Chondrocyte (in vitro differentiated cells): Measurements from ENCODE around the gene EPB41L2. TPM values are rescaled to one million over a fixed set of nuclear protein-coding genes. Genes with fewer than 3 reads are reported as not detected.

ENCODE experiments used
- DNase-seq: peaks from one replicate; pipeline ENCODE4 v3.0.0; 2021; ENCODE audit warnings: mixed read lengths, low spot score
- H3K27ac Mint-ChIP-seq: one replicate; pipeline ENCODE4 v1.8.0; 2021; ENCODE audit warnings: mild to moderate bottlenecking, moderate library complexity, mixed read lengths; ENCODE audit not compliant: unreplicated experiment
- H3K27me3 Mint-ChIP-seq: 2 replicates; pipeline ENCODE4 v1.8.0; 2021; ENCODE audit warnings: low read depth, mixed read lengths
- H3K36me3 Mint-ChIP-seq: 2 replicates; pipeline ENCODE4 v1.8.0; 2021; ENCODE audit warnings: low read depth, mixed read lengths
- H3K4me1 Mint-ChIP-seq: 2 replicates; pipeline ENCODE4 v1.8.0; 2021; ENCODE audit warnings: low read depth, mild to moderate bottlenecking, mixed read lengths
- H3K4me3 Mint-ChIP-seq: one replicate; pipeline ENCODE4 v1.8.0; 2021; ENCODE audit warnings: mild to moderate bottlenecking, moderate library complexity, mixed read lengths; ENCODE audit not compliant: unreplicated experiment
- H3K9me3 Mint-ChIP-seq: 2 replicates; pipeline ENCODE4 v1.8.0; 2021; ENCODE audit warnings: low read depth, mixed read lengths
- total RNA-seq: library from RNA; stranded (reverse); gene quantifications from 3 replicates; pipeline ENCODE4 v1.2.1, GENCODE V29; 2021
- TF ChIP-seq, protein P1 (sequence below): fragments of 200-600 bp; sonication (generic); IDR thresholded peaks from 2 replicates; pipeline ENCODE4 v1.5.0; 2021; ENCODE audit warnings: antibody characterized with exemption, mild to moderate bottlenecking, moderate library complexity

Gene EPB41L2
- total RNA-seq, 1 donor from 2014 or later = 65.8 TPM

GRCh38 chr6:130853555-130854183 lies 209.4 kb downstream of the EPB41L2 start:
- peaks cover 10% of the 10 kb centered on the region for H3K36me3 Mint-ChIP-seq
- TF ChIP-seq, protein P1, sequence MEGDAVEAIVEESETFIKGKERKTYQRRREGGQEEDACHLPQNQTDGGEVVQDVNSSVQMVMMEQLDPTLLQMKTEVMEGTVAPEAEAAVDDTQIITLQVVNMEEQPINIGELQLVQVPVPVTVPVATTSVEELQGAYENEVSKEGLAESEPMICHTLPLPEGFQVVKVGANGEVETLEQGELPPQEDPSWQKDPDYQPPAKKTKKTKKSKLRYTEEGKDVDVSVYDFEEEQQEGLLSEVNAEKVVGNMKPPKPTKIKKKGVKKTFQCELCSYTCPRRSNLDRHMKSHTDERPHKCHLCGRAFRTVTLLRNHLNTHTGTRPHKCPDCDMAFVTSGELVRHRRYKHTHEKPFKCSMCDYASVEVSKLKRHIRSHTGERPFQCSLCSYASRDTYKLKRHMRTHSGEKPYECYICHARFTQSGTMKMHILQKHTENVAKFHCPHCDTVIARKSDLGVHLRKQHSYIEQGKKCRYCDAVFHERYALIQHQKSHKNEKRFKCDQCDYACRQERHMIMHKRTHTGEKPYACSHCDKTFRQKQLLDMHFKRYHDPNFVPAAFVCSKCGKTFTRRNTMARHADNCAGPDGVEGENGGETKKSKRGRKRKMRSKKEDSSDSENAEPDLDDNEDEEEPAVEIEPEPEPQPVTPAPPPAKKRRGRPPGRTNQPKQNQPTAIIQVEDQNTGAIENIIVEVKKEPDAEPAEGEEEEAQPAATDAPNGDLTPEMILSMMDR = no peak
- no peak for DNase-seq
- H3K27ac Mint-ChIP-seq = peak overlapping the region; percentile 76
- H3K4me1 Mint-ChIP-seq = peaks cover 19% of the 10 kb centered on the region
- no peak overlapping the region for H3K4me3 Mint-ChIP-seq
- H3K9me3 Mint-ChIP-seq = peaks cover 8% of the 10 kb centered on the region
- no peaks in the 10 kb centered on the region for H3K27me3 Mint-ChIP-seq

GRCh38 chr6:130852844-130853554 lies 210.0 kb downstream of the EPB41L2 start:
- Mint-ChIP-seq H3K9me3 (peaks cover 8% of the 10 kb centered on the region), H3K4me1 (peaks cover 19% of the 10 kb centered on the region), H3K4me3 (no peak overlapping the region), H3K27me3 (no peaks in the 10 kb centered on the region), H3K27ac (no peak overlapping the region), H3K36me3 (peaks cover 10% of the 10 kb centered on the region)
- TF ChIP-seq, protein P1 = no peak
- DNase-seq = no peak

DNA sequence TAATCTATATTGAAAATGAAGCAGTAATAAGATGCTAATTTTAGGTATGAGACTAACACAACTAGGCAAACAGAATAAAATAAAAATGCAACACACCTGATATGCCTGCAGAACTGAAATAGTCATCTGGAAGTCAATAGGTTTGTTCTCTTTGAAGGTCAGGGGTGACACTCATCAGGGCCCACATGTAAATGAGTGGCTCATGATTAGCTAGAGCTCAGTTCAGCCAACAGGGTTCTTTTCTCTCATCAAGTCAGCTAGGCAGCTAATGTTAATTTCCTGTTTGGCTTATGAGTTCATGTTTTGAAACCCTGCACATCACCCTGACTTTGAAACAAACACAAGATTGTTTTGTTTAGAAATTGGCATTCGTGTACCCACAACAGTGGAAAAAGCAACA lies 212.0 kb downstream of the EPB41L2 start:
- Mint-ChIP-seq H3K36me3 (peaks cover 5% of the 10 kb centered on the region), H3K4me3 (no peak overlapping the region), H3K27ac (no peak overlapping the region), H3K4me1 (peaks cover 22% of the 10 kb centered on the region), H3K9me3 (peaks cover 6% of the 10 kb centered on the region), H3K27me3 (no peaks in the 10 kb centered on the region)
- TF ChIP-seq, protein P1 = no peak
- no peak for DNase-seq

DNA sequence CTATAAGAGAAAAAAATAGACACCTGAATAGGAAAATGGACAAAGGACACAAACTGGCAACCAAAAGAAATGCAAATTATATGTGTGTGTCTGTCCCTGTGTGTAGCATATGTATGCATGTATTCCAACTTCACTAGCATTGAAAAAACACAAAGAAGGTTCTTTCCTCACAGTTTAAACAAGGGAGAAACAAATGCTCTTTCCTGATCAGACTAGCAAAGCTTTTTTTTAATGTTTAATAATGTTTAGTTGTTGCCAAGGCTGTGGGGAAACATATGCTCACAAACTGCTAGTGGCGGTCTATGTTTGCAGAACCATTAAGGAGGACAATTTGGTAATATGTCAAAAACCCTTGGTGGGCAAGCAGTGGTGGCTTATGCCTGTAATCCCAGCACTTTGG lies 213.5 kb downstream of the EPB41L2 start:
- no peaks in the 10 kb centered on the region for H3K9me3 Mint-ChIP-seq
- peaks cover 22% of the 10 kb centered on the region for H3K4me1 Mint-ChIP-seq
- TF ChIP-seq, protein P1 = no peak
- peaks cover 2% of the 10 kb centered on the region for H3K36me3 Mint-ChIP-seq
- H3K27me3 Mint-ChIP-seq = no peaks in the 10 kb centered on the region
- H3K27ac Mint-ChIP-seq = no peak overlapping the region
- no peak overlapping the region for H3K4me3 Mint-ChIP-seq
- no peak for DNase-seq

DNA sequence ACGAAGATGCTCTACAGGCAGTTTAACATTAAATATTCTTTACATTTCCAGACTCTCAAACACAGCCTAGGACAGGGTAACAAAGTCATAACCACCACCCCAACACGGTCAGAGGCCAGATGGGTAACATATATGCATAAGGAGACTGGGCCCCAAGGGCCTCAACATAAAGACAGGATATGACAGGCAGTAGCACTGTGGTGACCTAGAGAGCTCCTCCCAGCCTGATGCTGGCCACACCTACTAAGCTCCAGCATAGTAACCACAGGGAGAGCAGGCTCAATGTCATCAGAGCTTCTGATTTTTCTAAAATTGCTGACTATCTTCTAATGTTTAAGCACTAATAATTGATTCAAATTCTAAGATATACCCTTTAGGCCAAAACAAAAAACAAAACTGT lies 214.1 kb downstream of the EPB41L2 start:
- Mint-ChIP-seq H3K4me3 (no peak overlapping the region), H3K9me3 (no peaks in the 10 kb centered on the region), H3K27me3 (no peaks in the 10 kb centered on the region), H3K27ac (no peak overlapping the region), H3K36me3 (peaks cover 2% of the 10 kb centered on the region), H3K4me1 (peaks cover 18% of the 10 kb centered on the region)
- TF ChIP-seq, protein P1 = no peak
- DNase-seq = no peak
